Measurements from ENCODE around the gene WIZ. TPM values are rescaled to one million over a fixed set of nuclear protein-coding genes. Genes with fewer than 3 reads are reported as not detected.
A peak's percentile ranks its signal among the peaks of the same experiment; 100 is the strongest.

Gene WIZ
- total RNA-seq, 1 experiment from 2014 or later = 31.9 TPM

GRCh38 chr19:15430526-15431120, 19.1 kb downstream of the WIZ start:
- CTCF ChIA-PET = no interaction called here
- H3K4me3 Mint-ChIP-seq (ENCODE audit: low read depth, unreplicated experiment) = peak overlapping the region; percentile 84

GRCh38 chr19:15429825-15430467, 19.8 kb downstream of the WIZ start:
- no peak overlapping the region for H3K27ac Mint-ChIP-seq (ENCODE audit: unreplicated experiment)
- no peak for TF ChIP-seq CTCF (IDR thresholded peaks at IDR 0.05; ENCODE audit: unreplicated experiment)
- DNase-seq = no peak
- no peak overlapping the region for H3K4me3 Mint-ChIP-seq (ENCODE audit: low read depth, unreplicated experiment)
- CTCF ChIA-PET = no interaction called here
- intact Hi-C loops (cut with micrococcal nuclease; ENCODE audit: unreplicated experiment) = no loop called here
- H3K9me3 Mint-ChIP-seq (ENCODE audit: low read depth, unreplicated experiment) = no peaks in the 10 kb centered on the region
- BruUV-seq (replicated peaks) = no TSS peak
- no peaks in the 10 kb centered on the region for H3K27me3 Mint-ChIP-seq (ENCODE audit: unreplicated experiment)
- H3K36me3 Mint-ChIP-seq (ENCODE audit: insufficient read depth, unreplicated experiment) = peaks cover 30% of the 10 kb centered on the region
- peaks cover 18% of the 10 kb centered on the region for H3K4me1 Mint-ChIP-seq (ENCODE audit: low read depth, unreplicated experiment)

More at GRCh38 chr19:15430526-15431120, 19.1 kb downstream of the WIZ start:
- H3K27me3 Mint-ChIP-seq (ENCODE audit: unreplicated experiment) = no peaks in the 10 kb centered on the region
- H3K4me1 Mint-ChIP-seq (ENCODE audit: low read depth, unreplicated experiment) = peaks cover 18% of the 10 kb centered on the region
- TF ChIP-seq CTCF (IDR thresholded peaks at IDR 0.05; ENCODE audit: unreplicated experiment) = no peak
- intact Hi-C loops (cut with micrococcal nuclease; ENCODE audit: unreplicated experiment) = no loop called here
- DNase-seq = no peak
- no peaks in the 10 kb centered on the region for H3K9me3 Mint-ChIP-seq (ENCODE audit: low read depth, unreplicated experiment)
- H3K27ac Mint-ChIP-seq (ENCODE audit: unreplicated experiment) = no peak overlapping the region
- H3K36me3 Mint-ChIP-seq (ENCODE audit: insufficient read depth, unreplicated experiment) = peaks cover 30% of the 10 kb centered on the region
- BruUV-seq (replicated peaks) = no TSS peak

- H3K4me1 Mint-ChIP-seq (ENCODE audit: low read depth, unreplicated experiment) = peaks cover 18% of the 10 kb centered on the region
- no peak for TF ChIP-seq CTCF (IDR thresholded peaks at IDR 0.05; ENCODE audit: unreplicated experiment)
- no peaks in the 10 kb centered on the region for H3K9me3 Mint-ChIP-seq (ENCODE audit: low read depth, unreplicated experiment)
- DNase-seq = no peak
- CTCF ChIA-PET = no interaction called here
- intact Hi-C loops (cut with micrococcal nuclease; ENCODE audit: unreplicated experiment) = no loop called here
- peaks cover 30% of the 10 kb centered on the region for H3K36me3 Mint-ChIP-seq (ENCODE audit: insufficient read depth, unreplicated experiment)
- no peak overlapping the region for H3K27ac Mint-ChIP-seq (ENCODE audit: unreplicated experiment)
- H3K4me3 Mint-ChIP-seq (ENCODE audit: low read depth, unreplicated experiment) = no peak overlapping the region
- BruUV-seq (replicated peaks) = no TSS peak
- no peaks in the 10 kb centered on the region for H3K27me3 Mint-ChIP-seq (ENCODE audit: unreplicated experiment)
Observed at GRCh38 chr19:15428956-15429824, 20.6 kb downstream of the WIZ start.

GRCh38 chr19:15427991-15428471, 21.7 kb downstream of the WIZ start:
- H3K27ac Mint-ChIP-seq (ENCODE audit: unreplicated experiment) = no peak overlapping the region
- no peak overlapping the region for H3K4me3 Mint-ChIP-seq (ENCODE audit: low read depth, unreplicated experiment)
- no peaks in the 10 kb centered on the region for H3K27me3 Mint-ChIP-seq (ENCODE audit: unreplicated experiment)
- no TSS peak for BruUV-seq (replicated peaks)
- H3K4me1 Mint-ChIP-seq (ENCODE audit: low read depth, unreplicated experiment) = peaks cover 10% of the 10 kb centered on the region
- no peaks in the 10 kb centered on the region for H3K9me3 Mint-ChIP-seq (ENCODE audit: low read depth, unreplicated experiment)
- intact Hi-C loops (cut with micrococcal nuclease; ENCODE audit: unreplicated experiment) = no loop called here
- TF ChIP-seq CTCF (IDR thresholded peaks at IDR 0.05; ENCODE audit: unreplicated experiment) = no peak
- CTCF ChIA-PET = no interaction called here
- DNase-seq = no peak
- H3K36me3 Mint-ChIP-seq (ENCODE audit: insufficient read depth, unreplicated experiment) = peaks cover 29% of the 10 kb centered on the region
